Measurements from ENCODE around the gene NTM.

Gene NTM

DNA sequence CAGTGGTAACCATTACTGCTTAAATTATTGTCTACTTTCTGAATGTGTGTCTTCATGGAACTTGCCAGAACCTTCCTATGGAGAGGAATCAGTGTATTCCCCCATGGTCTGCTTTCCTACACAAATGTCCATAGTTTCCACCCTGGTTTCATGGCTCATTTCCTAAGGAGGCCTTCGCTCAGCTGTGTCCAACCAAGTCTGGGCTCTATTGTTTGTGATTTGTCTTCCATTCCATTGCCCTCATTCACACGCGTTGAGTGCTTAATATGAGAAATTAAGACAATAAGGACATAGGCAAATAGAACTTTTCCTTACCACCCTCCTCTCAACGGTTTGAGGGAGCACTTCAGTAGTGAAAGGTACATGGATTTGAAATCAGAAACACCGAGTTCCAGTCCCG is 510.6 kb downstream of the NTM start:
- no peak for DNase-seq

DNA sequence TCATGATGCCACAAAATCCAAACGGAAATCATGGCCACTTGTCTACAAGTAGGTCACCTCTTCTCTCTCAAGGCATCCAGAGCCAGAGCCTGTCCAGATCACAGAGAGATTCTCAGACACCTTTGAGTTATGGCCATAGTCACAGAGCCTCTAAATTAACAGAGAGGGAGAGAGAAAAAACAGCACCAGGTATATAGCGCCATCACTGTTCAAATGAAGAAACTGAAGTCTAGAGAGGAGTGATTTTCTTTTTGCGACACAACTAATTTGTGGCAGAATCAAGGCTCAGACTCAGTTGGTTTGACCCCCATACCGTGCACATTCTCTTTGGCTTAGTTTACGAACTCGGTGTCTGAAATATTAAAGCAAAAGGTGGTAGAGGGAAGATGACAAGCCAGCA is 512.9 kb downstream of the NTM start:
- DNase-seq, result no peak

DNA sequence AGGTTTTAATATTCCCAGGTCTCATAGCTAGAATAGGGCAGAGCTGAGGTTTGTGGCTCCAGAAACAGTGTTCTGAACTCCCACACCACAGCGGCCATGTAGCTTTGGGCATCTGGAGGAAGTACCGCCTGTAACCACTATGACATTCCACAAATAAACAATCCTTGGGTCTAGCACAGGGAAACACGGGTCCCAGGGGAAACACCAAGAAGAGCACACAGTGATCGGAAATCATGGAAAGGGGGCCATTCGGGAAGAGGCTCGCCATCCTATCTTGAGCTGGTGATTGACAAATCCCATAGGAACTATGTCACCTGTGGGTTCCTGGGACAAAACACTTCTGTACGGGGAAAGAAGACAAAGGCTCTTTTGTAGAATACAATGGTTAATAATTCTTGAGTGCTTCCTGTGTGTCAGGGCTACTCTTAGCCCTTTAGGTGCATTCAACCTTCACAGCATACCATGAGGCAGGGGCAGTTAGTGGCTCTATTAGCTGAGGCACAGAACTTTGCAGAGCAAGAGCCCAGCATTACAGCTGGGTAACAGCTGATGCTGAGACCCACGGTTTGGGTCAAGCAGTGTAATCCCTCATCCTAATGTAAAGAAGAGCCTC is 514.2 kb downstream of the NTM start:
- DNase-seq, result no peak

DNA sequence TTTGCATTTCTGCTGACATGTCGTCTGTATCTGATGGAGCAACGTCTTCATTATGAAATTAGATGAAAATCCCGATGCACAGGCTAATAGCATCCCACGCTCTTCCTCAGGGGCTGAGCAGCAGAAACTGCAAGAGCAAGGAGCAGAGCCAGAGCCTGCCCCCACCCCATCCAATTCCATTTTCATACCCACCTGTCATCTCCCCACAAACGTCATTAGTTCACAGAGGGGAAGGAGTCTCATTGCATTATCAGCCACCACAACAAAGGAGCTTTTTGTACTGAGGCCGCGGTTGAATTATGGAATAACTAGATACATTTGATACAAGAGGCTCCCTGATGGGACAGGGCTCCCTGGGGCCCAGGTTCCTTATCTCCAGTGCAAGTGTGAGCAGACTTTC is 515.0 kb downstream of the NTM start:
- DNase-seq, result no peak

DNA sequence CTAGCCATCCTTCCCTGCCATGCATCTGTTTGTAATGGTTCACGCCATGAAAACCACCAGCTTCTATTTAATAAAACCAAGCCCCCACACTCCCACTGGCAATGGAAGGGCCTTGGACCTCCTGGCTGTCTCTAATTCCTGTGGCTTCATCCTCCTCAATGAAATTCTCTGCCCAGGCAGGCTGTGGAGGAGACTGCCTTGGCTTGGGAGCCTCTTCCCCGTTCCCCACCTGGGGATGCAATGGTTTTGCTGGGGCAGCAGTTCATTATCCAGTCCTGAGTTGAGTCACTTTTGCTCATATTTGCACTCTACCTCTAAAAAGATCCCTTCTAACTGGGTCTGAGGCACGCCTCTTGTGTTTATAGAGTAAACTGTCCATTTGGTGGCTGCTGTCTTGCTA is 515.8 kb downstream of the NTM start:
- DNase-seq, result no peak

DNA sequence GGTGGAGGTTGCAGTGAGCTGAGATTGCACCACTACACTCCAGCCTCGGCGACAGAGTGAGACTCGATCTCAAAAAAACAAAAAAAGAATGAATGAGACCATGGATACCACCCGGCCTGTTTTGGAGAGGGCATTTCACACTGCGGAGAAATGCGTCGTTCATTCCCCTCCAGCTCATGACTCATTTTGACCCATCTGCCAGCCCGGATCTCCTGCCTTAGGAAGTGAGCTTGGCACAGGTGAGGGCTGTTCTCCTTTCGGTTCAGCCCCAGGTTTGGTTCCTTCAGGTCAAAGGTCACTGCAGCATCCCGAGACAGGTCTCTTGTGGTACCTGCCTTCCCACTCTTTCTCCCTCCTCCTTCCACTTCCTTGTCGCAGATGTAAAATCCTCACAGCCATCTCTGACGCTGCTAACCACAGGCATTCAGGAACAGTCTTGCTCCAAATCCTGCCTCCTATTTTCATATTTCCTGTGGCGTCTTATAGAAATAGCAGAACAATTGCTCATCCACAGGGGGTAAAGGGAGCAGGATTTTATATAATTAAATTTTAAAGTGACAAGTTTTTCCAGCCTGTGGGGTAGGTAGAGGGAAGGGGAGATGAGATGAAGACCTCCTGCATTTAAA is 517.9 kb downstream of the NTM start:
- no peak for DNase-seq

DNA sequence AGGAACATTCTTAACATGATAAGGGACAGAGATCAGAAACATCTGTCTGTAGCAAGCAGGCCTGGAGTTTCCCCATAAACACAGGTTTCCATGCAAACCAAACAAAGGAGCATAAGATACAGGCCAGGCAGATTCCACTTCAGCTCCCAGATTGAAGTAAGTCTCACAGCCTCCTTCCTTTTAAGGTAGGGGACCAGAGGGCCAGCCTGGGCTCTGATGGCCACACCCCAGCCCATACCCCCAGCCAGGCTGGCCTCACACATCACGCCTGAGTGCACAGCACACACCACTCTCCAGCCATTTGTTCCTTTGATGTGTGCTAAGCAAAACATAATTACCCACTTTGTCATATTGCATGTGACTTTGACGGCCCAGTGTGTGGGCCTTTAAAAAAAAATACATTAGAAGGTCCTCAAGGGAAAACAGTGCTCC is 518.7 kb downstream of the NTM start:
- no peak for DNase-seq

DNA sequence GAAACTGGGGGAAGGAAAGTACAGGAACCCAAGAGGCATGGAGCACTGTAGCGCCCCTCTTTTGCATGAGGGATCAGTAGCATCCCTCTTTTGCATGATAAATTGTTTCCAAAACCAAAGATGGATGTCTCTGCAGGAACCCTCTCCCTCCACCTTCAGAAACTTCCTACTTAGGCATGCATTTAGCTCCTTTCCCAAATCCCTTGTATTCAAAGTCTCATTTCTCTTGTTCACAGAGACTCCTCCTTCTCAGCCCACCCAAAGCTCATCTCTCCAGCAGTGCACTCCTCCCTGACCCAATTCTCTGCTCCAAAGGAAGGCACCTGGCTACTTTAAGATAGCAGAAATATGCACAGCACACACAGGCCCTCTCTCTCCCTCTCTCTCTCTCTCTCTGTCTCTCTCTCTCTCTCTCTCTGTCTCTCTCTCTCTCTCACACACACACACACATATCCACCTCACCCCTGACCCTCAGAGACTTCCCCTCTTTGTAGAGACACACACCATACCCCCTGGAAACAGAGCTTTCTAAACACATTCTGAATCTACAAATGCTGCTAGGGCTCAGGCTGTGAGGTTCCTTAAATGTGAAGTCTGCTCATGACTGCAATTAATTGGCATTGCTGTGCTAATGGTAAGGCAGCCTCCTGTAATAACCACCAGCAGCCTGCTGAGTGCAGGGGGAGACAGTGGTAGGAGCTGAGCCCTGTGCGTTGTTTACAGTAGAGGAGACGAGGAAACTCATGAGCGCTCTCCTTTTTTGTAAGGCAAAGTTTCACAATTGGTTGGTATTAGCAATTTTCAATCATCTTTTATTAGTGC is 519.6 kb downstream of the NTM start:
- no peak for DNase-seq

DNA sequence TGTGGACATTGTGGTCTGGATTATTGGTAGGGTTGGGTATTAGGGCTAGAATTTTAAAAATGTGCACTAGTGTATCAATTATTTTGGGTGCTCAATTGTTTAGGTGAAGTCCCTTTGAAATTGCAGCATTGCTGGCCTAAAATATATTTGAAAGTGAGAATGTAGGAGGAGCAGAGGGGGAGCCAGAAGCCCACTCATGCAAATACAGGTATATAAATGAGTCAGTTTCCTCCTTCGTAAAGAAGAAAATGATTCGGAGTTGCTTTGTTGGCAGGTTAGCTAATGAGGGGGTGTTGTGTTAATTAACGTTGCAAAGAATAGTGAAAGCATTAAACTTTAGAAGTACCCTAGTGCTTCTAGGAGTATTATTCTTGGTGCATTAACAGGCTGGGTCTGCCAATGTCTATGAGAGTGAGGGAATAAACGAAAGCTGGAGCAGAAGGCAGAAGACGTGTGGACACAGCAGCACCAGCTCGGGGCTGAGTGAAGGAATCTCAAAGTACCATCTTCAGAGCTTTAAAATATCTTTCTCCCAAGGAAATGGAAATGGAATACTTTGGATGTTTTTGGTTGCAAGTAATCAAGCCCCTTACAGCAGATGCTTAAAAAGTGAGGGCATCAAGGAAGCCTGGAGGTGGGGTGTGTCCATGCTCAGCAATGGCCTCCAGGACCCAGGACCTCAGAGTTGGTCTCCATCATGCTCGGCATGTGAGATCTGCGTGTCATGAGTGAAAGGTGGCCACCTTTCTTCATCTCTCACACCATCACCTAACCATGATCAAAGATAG is 522.9 kb downstream of the NTM start:
- DNase-seq, result no peak

DNA sequence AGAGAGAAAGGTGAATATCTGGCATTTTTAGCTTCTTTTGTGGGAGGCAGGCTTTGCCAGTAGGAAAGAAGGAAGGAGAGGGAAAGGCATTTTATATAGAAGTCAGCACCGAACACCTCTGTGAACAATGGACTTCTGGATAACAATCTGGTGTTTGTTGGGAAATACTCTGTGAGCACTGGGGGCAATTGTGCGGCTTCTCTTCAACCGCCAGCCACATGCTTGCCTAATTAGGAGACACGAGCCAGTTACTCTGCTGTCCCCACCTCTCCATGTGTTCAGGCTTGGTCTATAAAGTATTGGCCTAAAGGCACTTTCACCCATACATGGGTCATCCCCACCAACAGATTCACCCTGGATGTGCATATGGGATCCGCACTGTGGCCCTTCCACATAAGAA is 523.6 kb downstream of the NTM start:
- no peak for DNase-seq

DNA sequence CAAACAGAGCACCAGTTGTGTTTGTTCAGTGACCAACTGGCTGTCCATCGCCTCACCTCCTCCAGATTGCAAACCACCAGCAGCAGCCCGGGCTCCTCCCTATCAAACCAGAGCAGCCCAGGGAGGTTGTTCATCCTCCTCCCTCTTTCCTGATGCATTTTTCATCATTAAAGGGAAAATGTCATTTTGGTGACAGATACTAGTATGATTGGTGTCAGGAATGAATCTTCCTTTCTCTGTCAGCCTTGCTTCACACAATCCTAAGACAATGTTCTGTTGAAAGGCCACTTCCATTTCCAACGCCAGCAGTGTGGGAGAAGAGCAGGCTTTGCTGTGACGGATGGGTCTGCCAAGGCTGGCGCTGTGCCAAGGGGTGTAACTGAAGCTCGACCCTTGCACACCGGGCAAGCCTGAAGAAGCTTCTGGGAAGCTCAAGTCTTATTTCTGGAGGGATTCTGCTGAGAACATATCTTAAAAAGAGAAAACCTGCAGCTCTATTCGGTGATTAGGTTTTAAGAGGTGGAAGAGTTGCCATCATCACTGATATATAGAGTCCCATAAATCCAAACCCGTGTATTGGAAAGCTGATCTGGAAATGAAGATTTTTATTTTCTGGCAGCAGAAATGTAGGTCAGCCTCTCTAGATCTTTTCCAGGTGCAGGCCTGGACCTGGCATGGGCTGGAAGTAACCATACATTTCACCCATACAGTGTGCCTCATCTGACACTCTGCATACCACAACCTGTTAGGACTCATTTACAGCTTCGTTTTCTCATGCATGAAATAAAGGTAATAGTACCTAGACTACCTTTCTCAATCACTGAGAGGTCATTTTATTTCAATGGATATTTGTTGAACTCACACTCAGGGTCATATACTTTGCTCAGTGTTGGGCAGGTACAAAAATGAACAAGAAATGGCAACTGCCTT is 524.5 kb downstream of the NTM start:
- DNase-seq, result no peak

DNA sequence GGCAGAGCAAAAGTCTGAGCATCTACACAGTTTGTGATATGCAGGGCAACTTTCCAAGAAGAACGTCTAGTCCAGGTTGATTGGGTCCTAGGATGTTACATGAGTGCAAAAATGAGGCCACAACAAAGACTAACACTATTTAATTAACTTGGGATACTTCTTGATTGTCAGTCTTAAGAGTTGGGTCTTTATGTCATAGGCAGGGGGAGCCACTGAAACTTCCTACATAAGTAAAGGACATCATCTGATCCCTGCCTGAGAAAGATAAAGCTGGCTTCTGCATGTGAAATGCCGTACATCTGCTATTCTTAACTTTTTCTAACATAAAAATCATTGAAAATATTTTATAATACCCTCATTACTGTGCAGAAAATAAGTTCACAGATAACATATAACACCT is 525.5 kb downstream of the NTM start:
- no peak for DNase-seq

DNA sequence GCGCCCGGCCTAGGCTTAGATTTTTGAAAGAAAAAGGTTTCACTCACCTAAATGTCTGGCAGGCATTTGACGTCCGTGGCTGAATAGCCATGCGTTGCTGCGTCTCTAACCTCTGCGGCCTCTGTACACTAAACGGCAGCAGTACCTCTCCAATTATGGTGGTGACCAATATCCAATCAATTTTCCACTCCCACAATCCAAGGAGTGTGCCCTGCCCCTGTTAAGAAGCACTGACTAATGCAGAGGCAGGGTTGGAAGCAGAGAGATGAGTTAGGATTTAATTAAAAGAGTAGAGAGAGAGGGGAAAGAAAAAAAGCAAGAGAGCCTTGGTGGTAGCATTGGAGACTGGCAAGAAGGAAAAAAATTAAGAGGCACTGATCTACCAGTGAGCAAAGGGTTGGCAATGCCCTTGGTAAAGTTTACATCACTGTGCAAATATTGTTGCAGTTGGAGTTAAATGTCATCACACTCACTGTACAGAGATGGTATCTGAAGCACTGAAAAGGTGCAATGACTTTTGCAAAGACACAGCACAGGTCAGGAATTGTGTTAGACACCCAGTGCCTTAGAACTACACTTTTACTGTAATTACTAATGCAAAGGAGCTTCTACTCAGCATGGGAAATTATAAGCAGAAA is 526.7 kb downstream of the NTM start:
- no peak for DNase-seq

DNA sequence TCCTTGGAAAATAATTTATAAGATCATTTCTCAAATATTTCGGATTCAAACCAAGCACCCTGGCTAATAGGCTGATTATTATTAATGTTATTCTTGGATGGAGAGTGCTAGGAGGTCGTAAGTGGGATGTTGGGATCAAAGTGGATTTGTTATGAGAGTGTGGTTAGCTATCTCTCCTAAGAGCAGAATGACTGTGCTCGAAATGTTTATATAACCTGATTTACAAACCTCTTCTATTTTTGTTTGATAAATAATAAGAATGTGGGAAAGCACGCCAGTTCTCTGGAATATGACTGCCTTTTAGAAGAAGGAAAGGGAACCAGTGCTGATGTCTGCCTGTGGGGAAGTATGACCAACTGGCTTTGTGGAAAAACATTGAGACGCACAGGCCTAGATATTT is 527.5 kb downstream of the NTM start:
- no peak for DNase-seq

DNA sequence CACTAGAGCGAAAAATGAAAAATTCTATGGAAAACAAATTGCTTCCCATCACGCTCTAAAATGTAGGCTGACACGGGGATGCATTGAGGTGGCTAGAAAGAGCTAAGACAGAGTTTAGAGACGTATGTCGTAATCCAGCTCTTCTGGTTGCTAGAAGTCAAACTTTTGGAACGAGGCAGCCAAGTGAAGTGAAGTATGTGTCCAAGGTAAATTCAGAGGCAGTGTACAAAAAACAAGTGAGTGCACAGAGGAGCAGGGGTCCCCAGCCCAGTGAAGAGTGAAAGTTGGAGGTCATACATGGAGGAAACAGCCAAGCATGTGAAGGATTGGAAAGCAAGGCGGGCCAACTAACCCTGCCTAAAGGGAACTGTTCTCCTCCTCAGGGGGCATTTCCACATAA is 528.5 kb downstream of the NTM start:
- no peak for DNase-seq

DNA sequence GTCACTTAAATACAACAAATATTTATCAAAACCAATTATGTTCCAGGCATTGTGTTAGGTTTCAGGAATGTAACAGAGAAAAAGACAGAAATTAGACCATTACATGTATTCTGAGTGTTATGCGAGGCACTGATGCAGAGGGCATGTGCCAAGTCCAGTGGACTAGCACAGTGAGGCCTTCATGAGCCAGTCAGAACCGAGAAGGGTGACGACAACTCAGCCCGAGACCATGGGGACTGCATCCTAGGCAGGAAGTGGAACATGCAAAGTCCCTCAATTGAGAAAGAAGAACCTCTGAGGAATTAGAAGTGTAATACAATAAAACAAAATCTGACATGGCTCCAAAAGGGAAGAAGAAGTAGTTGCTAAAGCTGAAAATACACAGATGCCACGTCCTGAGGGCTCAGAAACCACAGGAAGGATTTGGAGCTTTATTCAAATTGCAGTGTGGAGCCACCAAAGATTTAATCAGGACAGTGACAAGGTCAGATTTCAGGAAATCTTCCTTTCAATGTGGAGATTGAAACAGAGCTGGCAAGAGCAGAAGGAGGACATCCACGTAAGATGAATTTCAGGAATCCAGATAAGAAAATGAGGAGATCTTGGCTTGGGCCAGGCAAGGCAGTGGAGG is 529.6 kb downstream of the NTM start:
- no peak for DNase-seq

DNA sequence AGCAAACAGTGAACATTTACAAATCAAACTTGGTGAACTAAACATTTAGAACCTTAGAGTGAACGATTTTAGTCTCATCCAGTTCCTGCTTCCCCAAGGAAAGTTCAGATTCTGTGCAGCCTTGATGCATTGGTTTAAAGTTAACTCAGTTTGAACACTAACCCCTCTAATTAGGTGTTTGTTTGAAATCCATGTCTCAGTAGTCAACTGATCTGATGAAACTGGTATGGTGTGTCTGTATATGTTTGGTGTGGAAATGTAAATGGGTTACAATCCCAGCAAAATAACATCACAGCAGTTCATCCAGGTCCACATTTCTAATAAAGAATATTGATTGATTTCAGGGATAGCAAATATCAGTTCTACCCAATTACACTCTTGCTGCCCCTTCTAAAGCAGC is 532.0 kb downstream of the NTM start:
- DNase-seq, result no peak

DNA sequence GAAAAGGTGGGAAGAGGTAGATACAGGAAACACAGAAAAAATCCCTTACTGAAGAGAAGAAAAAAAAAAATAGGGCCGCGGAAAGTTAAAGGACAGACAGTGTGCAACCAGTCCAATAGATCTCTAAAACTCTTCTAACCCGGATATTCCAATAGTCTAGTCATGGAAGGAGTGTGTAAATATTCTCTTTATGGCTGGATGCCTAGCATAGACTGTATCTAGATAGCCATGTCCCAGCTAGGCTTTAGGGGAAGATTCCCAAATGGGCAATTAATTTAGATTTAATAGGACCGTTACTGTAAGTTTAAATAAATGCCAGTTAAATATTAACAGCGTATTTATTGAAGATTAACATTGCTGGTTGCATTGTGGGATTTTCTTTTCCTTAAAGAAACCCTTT is 532.7 kb downstream of the NTM start:
- DNase-seq, result no peak

DNA sequence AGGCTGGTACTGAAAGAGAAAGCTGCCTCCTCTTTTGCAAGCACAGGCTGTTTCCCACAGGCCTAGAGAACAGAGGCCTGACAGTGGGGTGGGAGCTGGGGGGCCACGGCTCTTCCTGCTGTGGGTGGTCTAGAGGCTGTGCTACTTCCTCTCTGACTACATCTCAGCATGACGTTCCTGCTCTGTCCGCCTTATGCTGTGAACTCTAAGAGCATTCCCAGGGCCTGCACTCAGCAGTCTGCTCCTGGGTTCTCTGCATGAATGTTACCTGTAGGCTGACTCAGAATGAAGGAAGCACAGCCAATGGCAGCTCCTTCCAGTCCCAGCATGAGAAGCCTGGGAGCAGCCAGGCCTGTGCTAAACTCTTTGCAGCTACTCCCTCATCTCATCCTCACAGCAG is 534.3 kb downstream of the NTM start:
- no peak for DNase-seq

DNA sequence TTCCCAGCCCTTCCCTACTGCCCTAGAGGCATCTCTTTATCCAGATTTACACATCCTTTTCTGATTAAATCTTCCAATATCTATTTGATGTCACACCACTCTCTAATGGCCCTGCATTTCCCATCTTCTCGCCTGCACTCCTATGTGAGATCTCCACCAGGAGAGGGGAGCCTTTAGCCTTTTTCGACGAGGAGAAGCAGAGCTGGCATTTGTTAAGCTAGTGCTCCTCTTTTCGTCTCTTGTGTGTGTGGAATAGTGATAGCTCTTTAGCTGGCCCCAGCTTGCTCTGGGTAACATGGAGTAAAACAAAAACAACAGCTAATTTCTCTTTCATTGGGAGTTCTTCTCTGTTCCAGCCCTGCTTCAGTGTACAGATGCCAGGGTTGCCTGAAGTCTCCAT is 536.5 kb downstream of the NTM start:
- DNase-seq, result no peak

DNA sequence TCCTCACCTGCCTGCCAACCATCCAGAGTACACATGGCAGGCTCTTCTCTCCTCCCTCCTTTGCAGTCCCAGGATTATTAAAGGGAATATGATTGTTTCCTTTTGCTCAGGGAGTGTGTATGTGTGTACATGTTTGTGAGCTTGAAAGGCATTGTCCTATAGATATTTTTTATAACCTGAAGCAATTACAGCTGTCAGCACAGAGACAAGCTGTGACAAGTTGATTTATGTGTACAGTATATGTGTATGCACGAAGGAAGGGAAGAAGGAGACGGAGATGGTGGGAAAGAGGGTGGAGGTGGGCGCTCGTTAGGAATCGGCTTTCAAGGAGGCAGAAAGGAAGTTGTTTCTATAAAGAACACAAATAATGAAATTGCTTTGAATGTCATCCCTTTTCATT is 537.0 kb downstream of the NTM start:
- no peak for DNase-seq
